HepG2 (cell line): ENCODE results near the gene CCDC154. TPM values are rescaled to one million over a fixed set of nuclear protein-coding genes. Genes with fewer than 3 reads are reported as not detected.

Experiments
- AGO2 ChIP-seq: fragments of 200-400 bp; formaldehyde crosslinking; optimal IDR thresholded peaks from 2 replicates; pipeline ENCODE3; 2017; ENCODE audit warnings: mild to moderate bottlenecking, low read depth, low read length, moderate library complexity
- CBX2 ChIP-seq, 2 experiments: fragments of 200-600 bp in 1 of 2; sonication (generic); formaldehyde crosslinking in 1 of 2; IDR thresholded peaks; 2 replicates each; pipeline versions ENCODE4 v1.7.0 to v1.8.1; 2018 to 2022; ENCODE audit warnings: low read depth in 2 of 2, low read length in 1 of 2, mild to moderate bottlenecking in 1 of 2, missing genetic modification reagents in 1 of 2
- DNMT3B ChIP-seq: conservative IDR thresholded peaks from 2 replicates; pipeline ENCODE4 v1.6.1; 2016; ENCODE audit warnings: missing biosample characterization, control low read depth
- IKZF4 ChIP-seq: sonication (generic); formaldehyde crosslinking; IDR thresholded peaks from 2 replicates; pipeline ENCODE4 v1.5.1; 2020; ENCODE audit warnings: borderline replicate concordance, mild to moderate bottlenecking, low read depth, missing genetic modification reagents; ENCODE audit errors: not compliant biosample characterization
- NFKBIZ ChIP-seq: IDR thresholded peaks from 2 replicates; pipeline ENCODE4 v1.6.1; 2018; ENCODE audit warnings: missing genetic modification reagents, missing compliant biosample characterization
- NR2F2 ChIP-seq: IDR thresholded peaks from 2 replicates; pipeline ENCODE4 v1.6.1; 2012; ENCODE audit warnings: low read depth, inconsistent platforms, borderline replicate concordance
- SCMH1 ChIP-seq: sonication (generic); formaldehyde crosslinking; IDR thresholded peaks from 2 replicates; pipeline ENCODE4 v1.9.0; 2021; ENCODE audit warnings: missing genetic modification reagents, mild to moderate bottlenecking, borderline replicate concordance
- THAP11 ChIP-seq: IDR thresholded peaks from 2 replicates; pipeline ENCODE4 v1.6.1; 2016; ENCODE audit warnings: missing biosample characterization, missing genetic modification reagents
- ZBTB8A ChIP-seq: sonication (generic); formaldehyde crosslinking; IDR thresholded peaks from 2 replicates; pipeline ENCODE4 v1.4.0; 2020; ENCODE audit warnings: mild to moderate bottlenecking, low read depth, missing genetic modification reagents, borderline replicate concordance
- ZNF354B ChIP-seq: sonication (generic); formaldehyde crosslinking; IDR thresholded peaks from 2 replicates; pipeline ENCODE4 v1.8.0; 2022; ENCODE audit warnings: mild to moderate bottlenecking, missing genetic modification reagents
- ZNF672 ChIP-seq: sonication (generic); formaldehyde crosslinking; IDR thresholded peaks from 2 replicates; pipeline ENCODE4 v1.8.1; 2022; ENCODE audit warnings: missing genetic modification reagents
- ZNF747 ChIP-seq: sonication (generic); formaldehyde crosslinking; IDR thresholded peaks from 2 replicates; pipeline ENCODE4 v1.8.1; 2023; ENCODE audit warnings: missing genetic modification reagents, mild to moderate bottlenecking, borderline replicate concordance
- ZNF768 ChIP-seq: sonication (generic); formaldehyde crosslinking; IDR thresholded peaks from 2 replicates; pipeline ENCODE4 v1.4.0; 2020; ENCODE audit warnings: missing genetic modification reagents
- ZNF83 ChIP-seq: sonication (generic); formaldehyde crosslinking; IDR thresholded peaks from 2 replicates; pipeline ENCODE4 v1.4.0; 2020; ENCODE audit warnings: missing genetic modification reagents, mild to moderate bottlenecking, borderline replicate concordance
- polyA plus RNA-seq, 8 experiments: library from polyadenylated mRNA; depleted of rRNA in 3 of 8; stranded (reverse) in 7 of 8; unstranded in 1 of 8; fragments of >200 nt; fragmentation: Illumina TruSeq in 4 of 8; extraction: Trizol in 4 of 8; gene quantifications; 2 replicates each; pipeline versions ENCODE4 v1.2.1 to v1.2.3, GENCODE V29; 2011 to 2016; ENCODE audit warnings: low read depth in 4 of 8, missing spikeins in 1 of 8, mixed read lengths in 1 of 8; ENCODE audit not compliant: insufficient read depth in 1 of 8
- total RNA-seq, 5 experiments: library from RNA; depleted of rRNA; stranded (reverse); fragments of >200 nt; fragmentation: Illumina TruSeq; extraction: Trizol; gene quantifications; 2 replicates each; pipeline ENCODE4 v1.2.3, GENCODE V29; 2016; ENCODE audit warnings: low read depth in 1 of 5
- TF ChIP-seq, protein P1 (sequence below): sonication (generic); formaldehyde crosslinking; conservative IDR thresholded peaks from 2 replicates; pipeline ENCODE4 v1.4.0; 2020; ENCODE audit warnings: missing genetic modification reagents
- TF ChIP-seq, protein P2 (sequence below): sonication (generic); formaldehyde crosslinking; IDR thresholded peaks from 2 replicates; pipeline ENCODE4 v1.5.1; 2020; ENCODE audit warnings: missing genetic modification reagents, mild to moderate bottlenecking, borderline replicate concordance
- TF ChIP-seq, protein P3 (sequence below): sonication (generic); formaldehyde crosslinking; IDR thresholded peaks from 2 replicates; pipeline ENCODE4 v1.4.0; 2020; ENCODE audit warnings: missing genetic modification reagents
- TF ChIP-seq, protein P4 (sequence below): sonication (generic); formaldehyde crosslinking; IDR thresholded peaks from 2 replicates; pipeline ENCODE4 v1.5.0; 2020; ENCODE audit warnings: mild to moderate bottlenecking, missing genetic modification reagents, moderate library complexity
- TF ChIP-seq, protein P5 (sequence below): sonication (generic); formaldehyde crosslinking; IDR thresholded peaks from 2 replicates; pipeline ENCODE4 v1.5.0; 2020; ENCODE audit warnings: mild to moderate bottlenecking, missing genetic modification reagents

CCDC154 gene
- total and polyA plus RNA-seq, 2 of the 13 experiments (the other 11 are each of a cell fraction or from before 2014, with no cell fraction given): 0.92 to 1.5 TPM

DNA sequence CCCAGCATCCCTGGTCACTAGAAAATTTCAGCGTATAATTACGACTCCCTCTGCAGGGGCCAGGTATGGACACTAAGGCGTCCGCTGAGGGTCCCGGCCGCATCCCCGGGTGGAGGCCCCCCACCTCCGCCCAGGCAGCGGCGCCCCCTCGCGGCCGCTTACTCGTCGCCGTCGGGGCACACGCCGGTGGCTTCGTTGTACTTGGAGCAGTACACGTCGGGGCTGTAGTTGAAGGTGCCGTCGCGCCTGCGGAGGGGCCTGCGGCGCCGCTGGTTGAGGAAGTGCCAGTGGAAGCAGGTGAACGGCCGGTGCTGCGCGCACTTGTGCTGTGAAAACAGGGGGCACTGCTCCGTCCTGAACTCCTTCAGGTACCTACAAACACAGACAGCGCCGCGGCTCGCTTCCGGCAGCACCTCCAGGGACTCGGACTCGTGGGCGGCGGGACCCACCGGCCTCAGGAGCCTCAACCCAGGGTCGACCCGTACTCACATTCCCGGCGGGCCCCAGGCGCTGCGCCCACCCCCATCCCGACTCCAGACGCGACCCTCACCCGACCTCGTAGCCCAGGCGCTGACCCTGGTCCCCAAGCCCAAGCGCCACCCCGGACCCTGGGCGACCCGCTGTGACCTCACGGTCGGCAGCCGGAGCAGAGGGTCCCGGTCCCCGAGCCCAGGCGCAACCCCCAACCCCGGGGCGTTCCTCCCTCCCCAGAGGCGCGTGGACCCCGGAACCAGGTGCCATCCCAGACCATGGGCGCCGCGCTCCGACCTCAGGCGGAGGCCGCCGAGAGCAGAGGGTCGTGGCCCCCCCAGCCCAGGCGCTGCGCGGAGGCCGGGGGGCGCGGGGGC lies 30.4 kb downstream of the CCDC154 start (continued):
- no peak for TF ChIP-seq NFKBIZ (CRISPR knock-in tag)
- TF ChIP-seq IKZF4 (CRISPR knock-in tag): no peak
- TF ChIP-seq, protein P1, sequence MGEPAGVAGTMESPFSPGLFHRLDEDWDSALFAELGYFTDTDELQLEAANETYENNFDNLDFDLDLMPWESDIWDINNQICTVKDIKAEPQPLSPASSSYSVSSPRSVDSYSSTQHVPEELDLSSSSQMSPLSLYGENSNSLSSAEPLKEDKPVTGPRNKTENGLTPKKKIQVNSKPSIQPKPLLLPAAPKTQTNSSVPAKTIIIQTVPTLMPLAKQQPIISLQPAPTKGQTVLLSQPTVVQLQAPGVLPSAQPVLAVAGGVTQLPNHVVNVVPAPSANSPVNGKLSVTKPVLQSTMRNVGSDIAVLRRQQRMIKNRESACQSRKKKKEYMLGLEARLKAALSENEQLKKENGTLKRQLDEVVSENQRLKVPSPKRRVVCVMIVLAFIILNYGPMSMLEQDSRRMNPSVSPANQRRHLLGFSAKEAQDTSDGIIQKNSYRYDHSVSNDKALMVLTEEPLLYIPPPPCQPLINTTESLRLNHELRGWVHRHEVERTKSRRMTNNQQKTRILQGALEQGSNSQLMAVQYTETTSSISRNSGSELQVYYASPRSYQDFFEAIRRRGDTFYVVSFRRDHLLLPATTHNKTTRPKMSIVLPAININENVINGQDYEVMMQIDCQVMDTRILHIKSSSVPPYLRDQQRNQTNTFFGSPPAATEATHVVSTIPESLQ (CRISPR knock-in tag): no peak
- TF ChIP-seq NR2F2: no peak
- TF ChIP-seq DNMT3B (CRISPR knock-in tag): no peak
- no peak for TF ChIP-seq ZNF747 (CRISPR knock-in tag)
- TF ChIP-seq, protein P2, sequence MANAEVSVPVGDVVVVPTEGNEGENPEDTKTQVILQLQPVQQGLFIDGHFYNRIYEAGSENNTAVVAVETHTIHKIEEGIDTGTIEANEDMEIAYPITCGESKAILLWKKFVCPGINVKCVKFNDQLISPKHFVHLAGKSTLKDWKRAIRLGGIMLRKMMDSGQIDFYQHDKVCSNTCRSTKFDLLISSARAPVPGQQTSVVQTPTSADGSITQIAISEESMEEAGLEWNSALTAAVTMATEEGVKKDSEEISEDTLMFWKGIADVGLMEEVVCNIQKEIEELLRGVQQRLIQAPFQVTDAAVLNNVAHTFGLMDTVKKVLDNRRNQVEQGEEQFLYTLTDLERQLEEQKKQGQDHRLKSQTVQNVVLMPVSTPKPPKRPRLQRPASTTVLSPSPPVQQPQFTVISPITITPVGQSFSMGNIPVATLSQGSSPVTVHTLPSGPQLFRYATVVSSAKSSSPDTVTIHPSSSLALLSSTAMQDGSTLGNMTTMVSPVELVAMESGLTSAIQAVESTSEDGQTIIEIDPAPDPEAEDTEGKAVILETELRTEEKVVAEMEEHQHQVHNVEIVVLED (CRISPR knock-in tag): no peak
- TF ChIP-seq, protein P3, sequence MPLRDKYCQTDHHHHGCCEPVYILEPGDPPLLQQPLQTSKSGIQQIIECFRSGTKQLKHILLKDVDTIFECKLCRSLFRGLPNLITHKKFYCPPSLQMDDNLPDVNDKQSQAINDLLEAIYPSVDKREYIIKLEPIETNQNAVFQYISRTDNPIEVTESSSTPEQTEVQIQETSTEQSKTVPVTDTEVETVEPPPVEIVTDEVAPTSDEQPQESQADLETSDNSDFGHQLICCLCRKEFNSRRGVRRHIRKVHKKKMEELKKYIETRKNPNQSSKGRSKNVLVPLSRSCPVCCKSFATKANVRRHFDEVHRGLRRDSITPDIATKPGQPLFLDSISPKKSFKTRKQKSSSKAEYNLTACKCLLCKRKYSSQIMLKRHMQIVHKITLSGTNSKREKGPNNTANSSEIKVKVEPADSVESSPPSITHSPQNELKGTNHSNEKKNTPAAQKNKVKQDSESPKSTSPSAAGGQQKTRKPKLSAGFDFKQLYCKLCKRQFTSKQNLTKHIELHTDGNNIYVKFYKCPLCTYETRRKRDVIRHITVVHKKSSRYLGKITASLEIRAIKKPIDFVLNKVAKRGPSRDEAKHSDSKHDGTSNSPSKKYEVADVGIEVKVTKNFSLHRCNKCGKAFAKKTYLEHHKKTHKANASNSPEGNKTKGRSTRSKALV (CRISPR knock-in tag): peak; percentile 73
- TF ChIP-seq THAP11 (CRISPR knock-in tag): peak; percentile 38; the same call in 1 of the 2 replicates
- no peak for TF ChIP-seq SCMH1 (CRISPR knock-in tag)
- TF ChIP-seq CBX2 (IDR thresholded peaks at IDR 0.05; ENCODE audit: low read depth, low read length): no peak
- TF ChIP-seq CBX2 (CRISPR knock-in tag; IDR thresholded peaks at IDR 0.05; ENCODE audit: low read depth): no peak
- TF ChIP-seq ZNF354B (CRISPR knock-in tag): no peak
- no peak for TF ChIP-seq ZBTB8A (CRISPR knock-in tag)
- no peak for TF ChIP-seq ZNF672 (CRISPR knock-in tag)
- TF ChIP-seq ZNF83 (CRISPR knock-in tag): no peak
- no peak for TF ChIP-seq AGO2
- TF ChIP-seq, protein P4, sequence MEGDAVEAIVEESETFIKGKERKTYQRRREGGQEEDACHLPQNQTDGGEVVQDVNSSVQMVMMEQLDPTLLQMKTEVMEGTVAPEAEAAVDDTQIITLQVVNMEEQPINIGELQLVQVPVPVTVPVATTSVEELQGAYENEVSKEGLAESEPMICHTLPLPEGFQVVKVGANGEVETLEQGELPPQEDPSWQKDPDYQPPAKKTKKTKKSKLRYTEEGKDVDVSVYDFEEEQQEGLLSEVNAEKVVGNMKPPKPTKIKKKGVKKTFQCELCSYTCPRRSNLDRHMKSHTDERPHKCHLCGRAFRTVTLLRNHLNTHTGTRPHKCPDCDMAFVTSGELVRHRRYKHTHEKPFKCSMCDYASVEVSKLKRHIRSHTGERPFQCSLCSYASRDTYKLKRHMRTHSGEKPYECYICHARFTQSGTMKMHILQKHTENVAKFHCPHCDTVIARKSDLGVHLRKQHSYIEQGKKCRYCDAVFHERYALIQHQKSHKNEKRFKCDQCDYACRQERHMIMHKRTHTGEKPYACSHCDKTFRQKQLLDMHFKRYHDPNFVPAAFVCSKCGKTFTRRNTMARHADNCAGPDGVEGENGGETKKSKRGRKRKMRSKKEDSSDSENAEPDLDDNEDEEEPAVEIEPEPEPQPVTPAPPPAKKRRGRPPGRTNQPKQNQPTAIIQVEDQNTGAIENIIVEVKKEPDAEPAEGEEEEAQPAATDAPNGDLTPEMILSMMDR (CRISPR knock-in tag): peak; percentile 87
- peak; percentile 22; the same call in 1 of the 2 replicates for TF ChIP-seq ZNF768 (CRISPR knock-in tag)
- TF ChIP-seq, protein P5, sequence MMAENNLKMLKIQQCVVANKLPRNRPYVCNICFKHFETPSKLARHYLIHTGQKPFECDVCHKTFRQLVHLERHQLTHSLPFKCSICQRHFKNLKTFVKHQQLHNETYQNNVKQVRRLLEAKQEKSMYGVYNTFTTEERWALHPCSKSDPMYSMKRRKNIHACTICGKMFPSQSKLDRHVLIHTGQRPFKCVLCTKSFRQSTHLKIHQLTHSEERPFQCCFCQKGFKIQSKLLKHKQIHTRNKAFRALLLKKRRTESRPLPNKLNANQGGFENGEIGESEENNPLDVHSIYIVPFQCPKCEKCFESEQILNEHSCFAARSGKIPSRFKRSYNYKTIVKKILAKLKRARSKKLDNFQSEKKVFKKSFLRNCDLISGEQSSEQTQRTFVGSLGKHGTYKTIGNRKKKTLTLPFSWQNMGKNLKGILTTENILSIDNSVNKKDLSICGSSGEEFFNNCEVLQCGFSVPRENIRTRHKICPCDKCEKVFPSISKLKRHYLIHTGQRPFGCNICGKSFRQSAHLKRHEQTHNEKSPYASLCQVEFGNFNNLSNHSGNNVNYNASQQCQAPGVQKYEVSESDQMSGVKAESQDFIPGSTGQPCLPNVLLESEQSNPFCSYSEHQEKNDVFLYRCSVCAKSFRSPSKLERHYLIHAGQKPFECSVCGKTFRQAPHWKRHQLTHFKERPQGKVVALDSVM (CRISPR knock-in tag): no peak
